ENCODE measurements around the gene UNC119. TPM values are rescaled to one million over a fixed set of nuclear protein-coding genes. Genes with fewer than 3 reads are reported as not detected.

The UNC119 gene
- total and polyA plus RNA-seq, 2 of the 13 experiments (the other 11 are each of a cell fraction or from before 2014, with no cell fraction given), result 10.4 to 63.1 TPM

DNA sequence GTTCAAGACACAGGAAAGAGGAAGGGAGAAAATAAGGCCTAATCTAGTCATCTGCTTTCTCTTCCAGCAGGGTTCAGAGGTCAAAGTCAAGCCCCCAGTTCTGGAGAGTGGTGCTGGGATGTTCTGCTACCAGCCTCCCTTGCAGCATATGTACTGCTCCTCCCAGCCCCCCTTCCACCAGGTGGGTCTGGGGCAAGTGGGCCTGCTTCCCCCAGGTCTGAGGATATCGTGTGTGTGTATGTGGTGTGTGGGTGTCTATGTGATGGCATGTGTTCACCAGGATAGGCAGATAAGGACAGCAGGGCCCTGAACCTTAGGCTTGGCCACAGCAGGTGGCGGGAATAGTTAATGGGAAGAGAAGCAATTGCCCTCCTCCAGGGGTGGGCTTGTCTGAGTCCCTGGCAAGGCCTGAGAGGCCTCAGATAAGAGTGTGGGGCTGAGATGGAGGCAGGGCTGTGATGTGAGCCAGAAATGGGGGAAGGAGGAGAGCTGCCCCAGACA is 25.2 kb downstream of the UNC119 start (continued):
- TF ChIP-seq, protein P1, sequence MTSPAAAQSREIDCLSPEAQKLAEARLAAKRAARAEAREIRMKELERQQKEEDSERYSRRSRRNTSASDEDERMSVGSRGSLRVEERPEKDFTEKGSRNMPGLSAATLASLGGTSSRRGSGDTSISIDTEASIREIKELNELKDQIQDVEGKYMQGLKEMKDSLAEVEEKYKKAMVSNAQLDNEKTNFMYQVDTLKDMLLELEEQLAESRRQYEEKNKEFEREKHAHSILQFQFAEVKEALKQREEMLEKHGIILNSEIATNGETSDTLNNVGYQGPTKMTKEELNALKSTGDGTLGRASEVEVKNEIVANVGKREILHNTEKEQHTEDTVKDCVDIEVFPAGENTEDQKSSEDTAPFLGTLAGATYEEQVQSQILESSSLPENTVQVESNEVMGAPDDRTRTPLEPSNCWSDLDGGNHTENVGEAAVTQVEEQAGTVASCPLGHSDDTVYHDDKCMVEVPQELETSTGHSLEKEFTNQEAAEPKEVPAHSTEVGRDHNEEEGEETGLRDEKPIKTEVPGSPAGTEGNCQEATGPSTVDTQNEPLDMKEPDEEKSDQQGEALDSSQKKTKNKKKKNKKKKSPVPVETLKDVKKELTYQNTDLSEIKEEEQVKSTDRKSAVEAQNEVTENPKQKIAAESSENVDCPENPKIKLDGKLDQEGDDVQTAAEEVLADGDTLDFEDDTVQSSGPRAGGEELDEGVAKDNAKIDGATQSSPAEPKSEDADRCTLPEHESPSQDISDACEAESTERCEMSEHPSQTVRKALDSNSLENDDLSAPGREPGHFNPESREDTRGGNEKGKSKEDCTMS (CRISPR knock-in tag; conservative IDR thresholded peaks at IDR 0.05), result no peak
- TF ChIP-seq REPIN1 (CRISPR knock-in tag; IDR thresholded peaks at IDR 0.05; ENCODE audit: borderline replicate concordance, low read depth), result no peak

DNA sequence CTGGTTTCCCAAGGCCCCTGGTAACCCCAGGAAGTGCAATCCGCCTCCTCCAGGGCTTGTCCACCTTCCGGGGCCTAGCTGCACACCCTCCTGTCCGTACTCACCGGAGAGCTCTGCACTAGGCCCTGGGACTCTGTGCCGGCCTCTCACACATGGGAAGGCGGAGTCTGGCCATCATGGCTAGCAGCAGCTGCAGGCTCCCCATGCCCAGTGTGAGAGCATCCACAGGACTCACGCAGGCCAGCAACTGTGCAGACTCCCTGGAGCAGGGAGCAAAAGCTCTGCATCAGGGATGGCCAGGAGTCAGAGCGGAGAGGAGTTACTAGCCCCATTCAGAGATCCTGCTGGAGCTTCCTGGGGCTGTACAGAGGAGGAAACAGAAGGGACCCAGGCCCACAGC is 26.0 kb downstream of the UNC119 start:
- BruUV-seq (replicated peaks), result no TSS peak
- Histone ChIP-seq H3K9me3 (ENCODE audit: low read length) (no peaks in the 10 kb centered on the region), H4K20me1 (ENCODE audit: insufficient read depth, low read length) (no peaks in the 10 kb centered on the region), H3K27ac (ENCODE audit: extremely low read length, insufficient read depth, low read length) (no peak overlapping the region), H2AFZ (ENCODE audit: low read length) (no peak overlapping the region), H3K9ac (ENCODE audit: insufficient read depth, low read depth, low read length) (no peak overlapping the region), H3K4me1 (ENCODE audit: insufficient read depth, low read length) (peaks cover 37% of the 10 kb centered on the region), H3K27me3 (ENCODE audit: control insufficient read depth in 1 of 2, insufficient read depth in 2 of 2, low read length in 2 of 2) (peaks cover 8 to 35% of the 10 kb centered on the region in 2 experiments; a peak in 4 of 5 replicates), H3K79me2 (ENCODE audit: insufficient read depth, low read length) (no peaks in the 10 kb centered on the region), H3K4me2 (ENCODE audit: low read depth, low read length) (peak overlapping the region; percentile 5; the same call in 1 of the 2 replicates), H3K4me3 (replicated peaks in 1 of 3; ENCODE audit: insufficient read depth in 1 of 3, low read depth in 2 of 3, low read length in 3 of 3) (no peak overlapping the region), H3K36me3 (replicated peaks in 1 of 2; ENCODE audit: control insufficient read depth in 1 of 2, insufficient read depth in 2 of 2, low read length in 2 of 2) (no peaks in the 10 kb centered on the region)
- intact Hi-C loops (cut with micrococcal nuclease; ENCODE audit: unreplicated experiment), result loop anchor here (5.0 kb wide), 1 partner anchor 741 kb away; no protein-coding TSS in a partner anchor
- ChIA-PET POLR2A (no interaction called here), CTCF (ENCODE audit: low intra/inter-chr PET ratio, low total read pairs) (no interaction called here)
- WGBS (ENCODE audit: low lambda C conversion rate), result 14% methylated on average over 6 of the region's 8 CpGs
- DNase-seq (ENCODE audit: low spot score) (no peak), ATAC-seq (peak; percentile 11; the same call in 1 of the 3 replicates), FAIRE-seq (no peak)
- TF ChIP-seq, protein P2, sequence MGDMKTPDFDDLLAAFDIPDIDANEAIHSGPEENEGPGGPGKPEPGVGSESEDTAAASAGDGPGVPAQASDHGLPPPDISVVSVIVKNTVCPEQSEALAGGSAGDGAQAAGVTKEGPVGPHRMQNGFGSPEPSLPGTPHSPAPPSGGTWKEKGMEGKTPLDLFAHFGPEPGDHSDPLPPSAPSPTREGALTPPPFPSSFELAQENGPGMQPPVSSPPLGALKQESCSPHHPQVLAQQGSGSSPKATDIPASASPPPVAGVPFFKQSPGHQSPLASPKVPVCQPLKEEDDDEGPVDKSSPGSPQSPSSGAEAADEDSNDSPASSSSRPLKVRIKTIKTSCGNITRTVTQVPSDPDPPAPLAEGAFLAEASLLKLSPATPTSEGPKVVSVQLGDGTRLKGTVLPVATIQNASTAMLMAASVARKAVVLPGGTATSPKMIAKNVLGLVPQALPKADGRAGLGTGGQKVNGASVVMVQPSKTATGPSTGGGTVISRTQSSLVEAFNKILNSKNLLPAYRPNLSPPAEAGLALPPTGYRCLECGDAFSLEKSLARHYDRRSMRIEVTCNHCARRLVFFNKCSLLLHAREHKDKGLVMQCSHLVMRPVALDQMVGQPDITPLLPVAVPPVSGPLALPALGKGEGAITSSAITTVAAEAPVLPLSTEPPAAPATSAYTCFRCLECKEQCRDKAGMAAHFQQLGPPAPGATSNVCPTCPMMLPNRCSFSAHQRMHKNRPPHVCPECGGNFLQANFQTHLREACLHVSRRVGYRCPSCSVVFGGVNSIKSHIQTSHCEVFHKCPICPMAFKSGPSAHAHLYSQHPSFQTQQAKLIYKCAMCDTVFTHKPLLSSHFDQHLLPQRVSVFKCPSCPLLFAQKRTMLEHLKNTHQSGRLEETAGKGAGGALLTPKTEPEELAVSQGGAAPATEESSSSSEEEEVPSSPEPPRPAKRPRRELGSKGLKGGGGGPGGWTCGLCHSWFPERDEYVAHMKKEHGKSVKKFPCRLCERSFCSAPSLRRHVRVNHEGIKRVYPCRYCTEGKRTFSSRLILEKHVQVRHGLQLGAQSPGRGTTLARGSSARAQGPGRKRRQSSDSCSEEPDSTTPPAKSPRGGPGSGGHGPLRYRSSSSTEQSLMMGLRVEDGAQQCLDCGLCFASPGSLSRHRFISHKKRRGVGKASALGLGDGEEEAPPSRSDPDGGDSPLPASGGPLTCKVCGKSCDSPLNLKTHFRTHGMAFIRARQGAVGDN (CRISPR knock-in tag; IDR thresholded peaks at IDR 0.05), result 0 out of 2 replicates have a peak, but pooled peaks have one; percentile 21
- TF ChIP-seq, protein P3, sequence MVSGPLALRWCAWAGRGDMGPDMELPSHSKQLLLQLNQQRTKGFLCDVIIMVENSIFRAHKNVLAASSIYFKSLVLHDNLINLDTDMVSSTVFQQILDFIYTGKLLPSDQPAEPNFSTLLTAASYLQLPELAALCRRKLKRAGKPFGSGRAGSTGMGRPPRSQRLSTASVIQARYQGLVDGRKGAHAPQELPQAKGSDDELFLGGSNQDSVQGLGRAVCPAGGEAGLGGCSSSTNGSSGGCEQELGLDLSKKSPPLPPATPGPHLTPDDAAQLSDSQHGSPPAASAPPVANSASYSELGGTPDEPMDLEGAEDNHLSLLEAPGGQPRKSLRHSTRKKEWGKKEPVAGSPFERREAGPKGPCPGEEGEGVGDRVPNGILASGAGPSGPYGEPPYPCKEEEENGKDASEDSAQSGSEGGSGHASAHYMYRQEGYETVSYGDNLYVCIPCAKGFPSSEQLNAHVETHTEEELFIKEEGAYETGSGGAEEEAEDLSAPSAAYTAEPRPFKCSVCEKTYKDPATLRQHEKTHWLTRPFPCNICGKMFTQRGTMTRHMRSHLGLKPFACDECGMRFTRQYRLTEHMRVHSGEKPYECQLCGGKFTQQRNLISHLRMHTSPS (CRISPR knock-in tag; IDR thresholded peaks at IDR 0.05; ENCODE audit: low read depth), result no peak
- in situ Hi-C loops (cut with HindIII; ENCODE audit: extremely low pct_ligation_motif_present, low pct_unique_long_range_greater_than_20kb), result no loop called here
